Memory B cell (primary cell): ENCODE results near the gene PEX14.

Experiments used
- ATAC-seq: fragments of 150-1000 bp; cut with Tn5 transposase; 2 replicates; pipeline ENCODE4 v1.10.0; 2021; ENCODE audit warnings: low read depth, mild to moderate bottlenecking, moderate library complexity
- DNase-seq, 2 donors: peaks; one replicate each; pipeline ENCODE4 v3.0.0; 2022; ENCODE audit warnings: low spot score in 2 of 2
- H3K27ac Mint-ChIP-seq: one replicate; pipeline ENCODE4 v1.8.0; 2022; ENCODE audit warnings: mild to moderate bottlenecking, moderate library complexity, mixed read lengths
- H3K27me3 Mint-ChIP-seq: one replicate; pipeline ENCODE4 v1.8.0; 2022; ENCODE audit warnings: mixed read lengths
- H3K36me3 Mint-ChIP-seq: one replicate; pipeline ENCODE4 v1.8.0; 2022; ENCODE audit warnings: mild to moderate bottlenecking, mixed read lengths
- H3K4me1 Mint-ChIP-seq: one replicate; pipeline ENCODE4 v1.8.0; 2022; ENCODE audit warnings: mixed read lengths
- H3K4me3 Mint-ChIP-seq: one replicate; pipeline ENCODE4 v1.8.0; 2022; ENCODE audit warnings: mild to moderate bottlenecking, moderate library complexity, mixed read lengths
- H3K9me3 Mint-ChIP-seq: one replicate; pipeline ENCODE4 v1.8.0; 2022; ENCODE audit warnings: mixed read lengths

The PEX14 gene

DNA sequence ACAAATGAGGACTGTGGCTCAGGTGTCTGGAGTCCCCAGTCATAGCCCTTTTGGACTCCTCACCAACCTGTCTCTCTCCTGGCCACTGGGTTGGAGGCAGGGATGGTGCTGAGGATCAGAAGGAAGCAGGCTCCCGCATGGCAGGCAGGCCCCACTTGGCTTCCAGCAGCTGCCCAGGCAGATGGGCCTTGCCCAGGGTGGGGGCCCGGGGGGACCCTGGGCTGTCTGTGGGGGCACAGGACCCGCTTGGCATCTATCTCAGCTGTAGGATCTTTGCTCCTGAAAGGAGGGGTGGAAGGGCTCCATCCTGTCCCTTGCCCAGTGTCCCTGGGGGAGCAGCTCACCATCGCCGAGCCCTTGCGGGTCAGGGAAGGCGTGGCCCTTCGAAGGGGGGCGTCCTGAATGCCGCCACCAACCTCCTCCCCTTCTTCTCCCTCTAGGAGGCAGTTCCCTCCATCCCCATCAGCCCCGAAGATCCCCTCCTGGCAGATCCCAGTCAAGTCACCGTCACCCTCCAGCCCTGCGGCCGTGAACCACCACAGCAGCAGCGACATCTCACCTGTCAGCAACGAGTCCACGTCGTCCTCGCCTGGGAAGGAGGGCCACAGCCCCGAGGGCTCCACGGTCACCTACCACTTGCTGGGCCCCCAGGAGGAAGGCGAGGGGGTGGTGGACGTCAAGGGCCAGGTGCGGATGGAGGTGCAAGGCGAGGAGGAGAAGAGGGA is 154.5 kb downstream of the PEX14 start:
- DNase-seq: no peak
- H3K27ac Mint-ChIP-seq: no peak overlapping the region
- no peaks in the 10 kb centered on the region for H3K27me3 Mint-ChIP-seq

DNA sequence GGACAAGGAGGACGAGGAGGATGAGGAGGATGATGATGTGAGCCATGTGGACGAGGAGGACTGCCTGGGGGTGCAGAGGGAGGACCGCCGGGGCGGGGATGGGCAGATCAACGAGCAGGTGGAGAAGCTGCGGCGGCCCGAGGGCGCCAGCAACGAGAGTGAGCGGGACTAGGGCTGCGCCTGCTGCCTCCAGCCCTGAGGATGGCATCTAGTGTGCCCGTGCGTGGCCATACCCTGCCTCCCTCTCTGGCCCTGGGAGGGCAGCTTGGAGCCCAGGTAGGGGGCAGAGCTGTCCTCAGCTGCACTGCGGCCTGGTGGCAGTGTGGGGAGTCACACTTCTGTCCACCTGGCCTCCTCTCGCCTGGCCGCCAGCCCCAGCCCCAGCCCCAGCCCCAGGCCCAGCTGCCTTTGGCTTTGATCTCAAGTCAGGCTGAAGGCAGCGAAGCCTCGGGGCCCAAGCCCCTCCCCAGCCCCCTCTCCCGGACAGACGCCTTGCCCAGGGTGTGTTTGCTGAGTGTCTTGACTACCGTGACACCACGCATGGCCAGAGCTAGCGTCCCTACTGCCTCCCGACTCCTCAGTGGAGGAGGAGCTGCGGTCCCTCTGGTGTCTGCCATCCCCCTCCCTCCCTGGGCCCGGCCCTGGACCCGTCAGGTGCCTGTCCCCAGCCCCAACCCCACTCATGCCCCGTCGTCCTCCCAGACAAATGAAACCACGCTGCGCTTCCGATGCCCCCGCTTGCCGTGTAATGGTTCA is 155.2 kb downstream of the PEX14 start:
- no peak for DNase-seq
- no peak overlapping the region for H3K27ac Mint-ChIP-seq
- no peaks in the 10 kb centered on the region for H3K27me3 Mint-ChIP-seq
- H3K9me3 Mint-ChIP-seq: no peaks in the 10 kb centered on the region
- no peak overlapping the region for H3K4me3 Mint-ChIP-seq
- H3K36me3 Mint-ChIP-seq: peaks cover 11% of the 10 kb centered on the region
- no peaks in the 10 kb centered on the region for H3K4me1 Mint-ChIP-seq
- ATAC-seq: no peak

More for the DNA sequence above, 154.5 kb downstream of the PEX14 start:
- H3K9me3 Mint-ChIP-seq: no peaks in the 10 kb centered on the region
- peaks cover 11% of the 10 kb centered on the region for H3K36me3 Mint-ChIP-seq
- H3K4me3 Mint-ChIP-seq: no peak overlapping the region
- no peaks in the 10 kb centered on the region for H3K4me1 Mint-ChIP-seq
- no peak for ATAC-seq

DNA sequence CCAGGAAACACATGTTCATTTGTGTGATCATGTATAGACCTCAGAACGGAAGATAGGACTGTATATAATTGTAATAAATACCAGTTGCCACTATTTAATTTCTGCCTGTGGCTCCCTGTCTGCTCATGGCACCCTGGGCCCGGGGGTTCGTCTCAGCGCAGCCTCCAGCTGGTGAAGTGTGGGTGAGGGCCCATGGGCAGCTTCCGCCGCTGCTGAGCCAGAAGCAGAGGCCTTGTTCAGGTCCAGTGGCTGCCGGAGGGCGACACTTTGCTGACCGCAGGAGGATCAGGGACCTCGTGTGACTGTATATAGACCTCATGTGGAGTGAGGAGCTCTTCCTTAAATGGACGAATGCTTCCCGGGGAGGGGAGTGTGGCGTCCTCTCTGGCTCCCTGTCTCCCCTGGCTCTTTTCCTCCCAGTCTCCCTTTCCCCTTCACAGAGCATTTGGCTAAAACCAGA is 155.9 kb downstream of the PEX14 start:
- H3K27me3 Mint-ChIP-seq: no peaks in the 10 kb centered on the region
- ATAC-seq (no peak), DNase-seq (no peak)
- no peak overlapping the region for H3K4me3 Mint-ChIP-seq
- no peaks in the 10 kb centered on the region for H3K4me1 Mint-ChIP-seq
- no peak overlapping the region for H3K27ac Mint-ChIP-seq
- no peaks in the 10 kb centered on the region for H3K9me3 Mint-ChIP-seq
- peaks cover 11% of the 10 kb centered on the region for H3K36me3 Mint-ChIP-seq

GRCh38 chr1:10631121-10631810 is 156.5 kb downstream of the PEX14 start:
- Mint-ChIP-seq H3K27ac (no peak overlapping the region), H3K9me3 (no peaks in the 10 kb centered on the region), H3K4me3 (no peak overlapping the region), H3K36me3 (peaks cover 11% of the 10 kb centered on the region), H3K27me3 (no peaks in the 10 kb centered on the region), H3K4me1 (no peaks in the 10 kb centered on the region)
- ATAC-seq (no peak), DNase-seq (no peak)

- H3K27me3 Mint-ChIP-seq: no peaks in the 10 kb centered on the region
- no peaks in the 10 kb centered on the region for H3K4me1 Mint-ChIP-seq
- no peak overlapping the region for H3K4me3 Mint-ChIP-seq
- no peak for DNase-seq
- peaks cover 9% of the 10 kb centered on the region for H3K36me3 Mint-ChIP-seq
- no peak for ATAC-seq
- H3K27ac Mint-ChIP-seq: no peak overlapping the region
- H3K9me3 Mint-ChIP-seq: no peaks in the 10 kb centered on the region
Measured at GRCh38 chr1:10631811-10632593, 157.3 kb downstream of the PEX14 start.

- Mint-ChIP-seq H3K27me3 (no peaks in the 10 kb centered on the region), H3K4me3 (no peak overlapping the region), H3K36me3 (peaks cover 11% of the 10 kb centered on the region), H3K9me3 (no peaks in the 10 kb centered on the region), H3K4me1 (no peaks in the 10 kb centered on the region), H3K27ac (no peak overlapping the region)
- ATAC-seq: no peak
- DNase-seq: no peak
Measured at GRCh38 chr1:10632691-10633090, 157.9 kb downstream of the PEX14 start.

- DNase-seq: no peak
- peaks cover 10% of the 10 kb centered on the region for H3K36me3 Mint-ChIP-seq
- no peak overlapping the region for H3K27ac Mint-ChIP-seq
Measured at GRCh38 chr1:10633416-10633815, 158.7 kb downstream of the PEX14 start.

DNA sequence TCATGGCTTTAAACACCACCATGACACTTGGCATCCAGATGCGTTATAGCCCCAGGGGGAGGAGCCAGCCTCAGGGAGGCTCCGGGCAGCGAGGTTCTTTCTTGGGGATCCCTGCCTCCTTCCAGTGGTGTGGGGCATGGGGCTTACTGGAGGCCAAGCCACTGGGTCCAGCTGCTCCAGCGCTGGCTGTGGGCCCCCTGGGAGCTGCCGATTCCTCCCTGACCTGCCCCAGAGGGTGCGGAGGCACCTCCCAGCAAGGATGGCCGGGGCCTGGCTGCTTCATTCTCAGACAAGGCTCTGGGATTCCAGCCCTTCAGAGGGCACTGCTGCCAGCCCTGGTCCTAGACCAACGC is 159.3 kb downstream of the PEX14 start:
- Mint-ChIP-seq H3K36me3 (peaks cover 9% of the 10 kb centered on the region), H3K27me3 (no peaks in the 10 kb centered on the region), H3K4me3 (no peak overlapping the region), H3K27ac (no peak overlapping the region), H3K4me1 (no peaks in the 10 kb centered on the region), H3K9me3 (no peaks in the 10 kb centered on the region)
- ATAC-seq (no peak), DNase-seq (no peak)

More at GRCh38 chr1:10633416-10633815, 158.7 kb downstream of the PEX14 start:
- Mint-ChIP-seq H3K4me1 (no peaks in the 10 kb centered on the region), H3K4me3 (no peak overlapping the region), H3K9me3 (no peaks in the 10 kb centered on the region), H3K27me3 (no peaks in the 10 kb centered on the region)
- no peak for ATAC-seq

DNA sequence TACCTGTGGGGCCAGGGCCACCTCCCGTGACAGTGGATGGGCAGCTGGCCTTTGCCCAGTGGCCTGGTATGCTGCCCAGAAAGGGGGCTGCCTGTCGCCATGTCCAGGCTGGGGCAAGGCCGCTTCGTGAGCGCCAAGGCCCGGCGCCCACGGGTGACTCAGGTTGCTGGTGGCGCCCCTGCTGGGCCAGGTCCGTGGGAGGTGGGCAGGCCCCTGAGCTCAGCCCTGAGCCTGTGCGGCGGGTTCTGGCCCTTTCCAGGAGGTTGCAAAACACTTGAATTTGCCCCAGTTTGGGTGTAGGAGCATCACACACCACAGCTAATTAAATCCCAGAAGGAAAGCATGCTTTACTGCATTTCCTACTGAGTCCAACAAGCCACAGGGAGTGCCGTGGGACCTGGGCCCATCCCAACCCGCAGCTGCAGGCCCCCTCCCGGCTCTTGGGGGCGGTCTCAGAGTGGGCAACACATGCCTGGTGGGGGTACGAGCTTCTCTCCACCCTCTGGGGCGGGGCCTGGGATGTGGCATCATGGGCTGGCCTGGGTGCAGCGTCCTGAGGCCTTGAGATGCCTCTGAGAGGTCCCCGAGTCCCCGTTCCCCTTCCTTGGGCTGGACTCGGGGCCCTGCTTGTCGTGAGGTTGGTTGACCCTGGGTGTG is 159.8 kb downstream of the PEX14 start:
- H3K27me3 Mint-ChIP-seq: no peaks in the 10 kb centered on the region
- H3K9me3 Mint-ChIP-seq: no peaks in the 10 kb centered on the region
- H3K4me1 Mint-ChIP-seq: no peaks in the 10 kb centered on the region
- ATAC-seq: no peak
- H3K27ac Mint-ChIP-seq: no peak overlapping the region
- H3K36me3 Mint-ChIP-seq: peaks cover 8% of the 10 kb centered on the region
- no peak overlapping the region for H3K4me3 Mint-ChIP-seq
- DNase-seq: no peak

DNA sequence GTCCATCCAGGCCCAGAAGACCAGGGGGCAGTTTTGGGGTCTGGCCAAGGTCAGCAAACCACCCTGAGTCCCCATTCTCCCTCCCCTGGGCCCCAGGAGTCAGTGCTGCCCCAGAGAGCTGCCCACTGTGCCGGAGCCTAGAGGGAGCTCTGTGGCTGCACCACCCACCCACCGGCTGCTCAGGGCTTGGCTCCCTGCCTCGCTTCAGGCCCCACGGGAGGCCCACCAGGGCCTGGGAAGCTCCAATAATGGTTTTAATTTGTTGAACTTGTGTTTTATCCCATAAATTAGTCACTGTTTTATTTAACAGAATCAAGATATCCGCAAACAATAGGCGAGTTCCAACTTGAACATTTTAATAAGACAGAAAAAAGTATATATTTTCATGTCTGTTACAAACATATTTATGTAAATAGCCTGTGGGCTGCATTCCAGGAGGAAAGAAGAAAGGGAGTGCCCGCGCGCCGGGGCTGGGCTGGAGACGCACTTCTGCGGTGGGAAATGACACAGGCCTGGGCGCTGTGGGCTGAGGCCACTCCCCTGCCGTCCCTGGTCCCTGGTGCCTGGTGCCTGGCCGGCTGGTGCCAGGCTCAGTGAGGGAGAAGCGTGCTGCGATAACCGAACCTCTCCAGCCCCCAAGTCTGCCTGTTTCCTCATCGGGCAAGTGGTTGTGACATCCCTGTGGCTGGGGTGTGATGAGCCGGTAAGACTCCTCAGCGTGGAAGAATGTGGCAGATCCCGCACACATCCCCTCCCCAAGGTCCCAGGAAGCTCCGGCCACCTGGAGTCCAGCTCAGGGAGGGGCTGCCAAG is 160.5 kb downstream of the PEX14 start:
- ATAC-seq (no peak), DNase-seq (no peak)
- Mint-ChIP-seq H3K4me3 (no peak overlapping the region), H3K27me3 (no peaks in the 10 kb centered on the region), H3K27ac (no peak overlapping the region), H3K36me3 (peaks cover 7% of the 10 kb centered on the region), H3K4me1 (no peaks in the 10 kb centered on the region), H3K9me3 (no peaks in the 10 kb centered on the region)

DNA sequence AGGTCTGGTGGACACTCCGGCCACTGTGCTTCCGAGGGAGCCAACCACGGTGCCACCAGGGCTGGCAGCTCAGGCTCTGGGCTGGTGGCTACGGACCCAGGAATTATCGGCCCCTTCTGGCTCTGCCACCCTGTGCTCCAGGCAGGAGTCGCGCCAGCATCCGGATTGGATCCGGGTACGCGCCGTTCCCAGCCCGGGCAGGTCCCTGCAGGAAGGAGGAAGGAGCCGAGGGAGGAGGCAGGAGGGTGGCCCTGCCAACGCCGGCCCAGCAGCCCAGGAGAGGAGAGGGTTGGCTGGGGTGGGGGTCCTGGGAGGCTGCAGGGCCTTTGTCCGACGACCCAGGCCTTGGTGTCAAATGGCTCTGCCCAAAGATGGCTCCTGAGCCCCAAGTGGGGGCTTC is 161.2 kb downstream of the PEX14 start:
- peaks cover 5% of the 10 kb centered on the region for H3K36me3 Mint-ChIP-seq
- no peaks in the 10 kb centered on the region for H3K9me3 Mint-ChIP-seq
- no peak overlapping the region for H3K4me3 Mint-ChIP-seq
- no peaks in the 10 kb centered on the region for H3K27me3 Mint-ChIP-seq
- H3K27ac Mint-ChIP-seq: no peak overlapping the region
- no peak for ATAC-seq
- no peaks in the 10 kb centered on the region for H3K4me1 Mint-ChIP-seq
- no peak for DNase-seq

- Mint-ChIP-seq H3K4me1 (no peaks in the 10 kb centered on the region), H3K9me3 (no peaks in the 10 kb centered on the region), H3K27ac (no peak overlapping the region), H3K4me3 (no peak overlapping the region), H3K27me3 (no peaks in the 10 kb centered on the region), H3K36me3 (peaks cover 11% of the 10 kb centered on the region)
- ATAC-seq (no peak), DNase-seq (no peak)
Measured at GRCh38 chr1:10637400-10637799, 162.7 kb downstream of the PEX14 start.
